Measurements from ENCODE around the gene RIMBP2. TPM values are rescaled to one million over a fixed set of nuclear protein-coding genes. Genes with fewer than 3 reads are reported as not detected.

Gene RIMBP2
- total RNA-seq, 1 donor from 2014 or later = 0.27 TPM

DNA sequence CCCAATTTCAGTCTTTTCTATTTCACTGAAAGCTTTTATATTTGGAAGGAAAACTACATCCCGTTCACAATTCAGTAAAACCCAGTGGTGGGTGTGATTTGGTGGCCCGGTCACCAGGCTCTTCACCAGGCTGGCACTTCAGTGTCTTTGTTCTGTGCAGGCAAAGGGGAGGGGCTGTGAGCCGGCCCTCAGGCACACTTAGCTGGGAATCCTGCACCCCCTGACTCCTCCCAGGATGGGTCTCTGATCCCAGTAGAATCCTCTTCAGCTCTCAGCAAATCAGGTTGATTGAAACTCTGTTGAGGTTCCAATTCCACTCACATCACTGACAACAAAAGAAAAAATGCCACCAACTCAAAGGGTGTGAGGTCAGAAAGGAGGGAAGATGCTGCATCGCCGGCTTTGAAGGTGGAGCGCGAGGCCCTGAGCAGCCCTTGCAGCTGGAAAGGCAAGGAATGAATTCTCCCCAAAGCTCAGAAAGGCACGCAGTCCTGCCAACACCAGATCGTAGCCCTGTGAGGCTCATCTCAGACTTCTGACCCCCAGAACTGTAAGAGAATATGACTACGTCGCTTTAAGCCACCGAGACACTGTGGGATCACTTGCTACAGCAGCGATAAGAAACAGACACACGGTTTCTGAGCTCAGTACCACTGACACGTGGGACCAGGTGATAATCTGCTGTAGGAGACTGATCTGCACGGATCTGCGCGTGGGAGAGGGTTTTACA lies 211.8 kb downstream of the RIMBP2 start:
- no peaks in the 10 kb centered on the region for H3K36me3 ChIP-seq
- no peak overlapping the region for H3K27ac ChIP-seq
- no peak overlapping the region for H3K4me3 ChIP-seq
- DNase-seq (no peak), ATAC-seq (no peak)
- H3K27me3 ChIP-seq (ENCODE audit: low read depth) = no peaks in the 10 kb centered on the region
- TF ChIP-seq, protein P1, sequence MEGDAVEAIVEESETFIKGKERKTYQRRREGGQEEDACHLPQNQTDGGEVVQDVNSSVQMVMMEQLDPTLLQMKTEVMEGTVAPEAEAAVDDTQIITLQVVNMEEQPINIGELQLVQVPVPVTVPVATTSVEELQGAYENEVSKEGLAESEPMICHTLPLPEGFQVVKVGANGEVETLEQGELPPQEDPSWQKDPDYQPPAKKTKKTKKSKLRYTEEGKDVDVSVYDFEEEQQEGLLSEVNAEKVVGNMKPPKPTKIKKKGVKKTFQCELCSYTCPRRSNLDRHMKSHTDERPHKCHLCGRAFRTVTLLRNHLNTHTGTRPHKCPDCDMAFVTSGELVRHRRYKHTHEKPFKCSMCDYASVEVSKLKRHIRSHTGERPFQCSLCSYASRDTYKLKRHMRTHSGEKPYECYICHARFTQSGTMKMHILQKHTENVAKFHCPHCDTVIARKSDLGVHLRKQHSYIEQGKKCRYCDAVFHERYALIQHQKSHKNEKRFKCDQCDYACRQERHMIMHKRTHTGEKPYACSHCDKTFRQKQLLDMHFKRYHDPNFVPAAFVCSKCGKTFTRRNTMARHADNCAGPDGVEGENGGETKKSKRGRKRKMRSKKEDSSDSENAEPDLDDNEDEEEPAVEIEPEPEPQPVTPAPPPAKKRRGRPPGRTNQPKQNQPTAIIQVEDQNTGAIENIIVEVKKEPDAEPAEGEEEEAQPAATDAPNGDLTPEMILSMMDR (IDR thresholded peaks at IDR 0.05) = no peak
- H3K9me3 ChIP-seq = no peaks in the 10 kb centered on the region
- intact Hi-C loops (cut with DNase I) = no loop called here
- no peaks in the 10 kb centered on the region for H3K4me1 ChIP-seq

DNA sequence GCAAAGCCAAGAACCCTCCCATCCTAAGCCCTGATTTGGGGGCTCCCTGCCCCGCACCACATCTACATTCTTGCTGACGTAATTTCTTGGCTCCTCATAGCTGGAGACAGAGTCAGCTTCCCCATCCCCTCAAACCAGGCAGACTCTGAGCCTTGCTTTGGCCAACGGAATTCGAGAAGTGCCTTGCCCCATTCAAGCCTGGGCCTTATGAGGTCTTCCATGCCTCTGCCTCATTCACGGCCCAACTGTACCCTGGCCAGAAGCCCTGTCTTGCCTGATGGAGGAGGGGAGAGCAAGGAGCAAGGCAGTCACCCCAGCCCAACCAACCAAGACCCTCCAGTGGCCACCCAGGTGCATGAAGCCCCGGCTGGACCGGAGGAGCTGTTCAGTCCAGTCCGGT lies 214.3 kb downstream of the RIMBP2 start:
- no peak overlapping the region for H3K27ac ChIP-seq
- intact Hi-C loops (cut with DNase I) = no loop called here
- TF ChIP-seq, protein P1 (IDR thresholded peaks at IDR 0.05) = no peak
- H3K27me3 ChIP-seq (ENCODE audit: low read depth) = no peaks in the 10 kb centered on the region
- ATAC-seq (no peak), DNase-seq (no peak)
- H3K36me3 ChIP-seq = no peaks in the 10 kb centered on the region
- no peaks in the 10 kb centered on the region for H3K9me3 ChIP-seq
- H3K4me1 ChIP-seq = no peaks in the 10 kb centered on the region
- no peak overlapping the region for H3K4me3 ChIP-seq

DNA sequence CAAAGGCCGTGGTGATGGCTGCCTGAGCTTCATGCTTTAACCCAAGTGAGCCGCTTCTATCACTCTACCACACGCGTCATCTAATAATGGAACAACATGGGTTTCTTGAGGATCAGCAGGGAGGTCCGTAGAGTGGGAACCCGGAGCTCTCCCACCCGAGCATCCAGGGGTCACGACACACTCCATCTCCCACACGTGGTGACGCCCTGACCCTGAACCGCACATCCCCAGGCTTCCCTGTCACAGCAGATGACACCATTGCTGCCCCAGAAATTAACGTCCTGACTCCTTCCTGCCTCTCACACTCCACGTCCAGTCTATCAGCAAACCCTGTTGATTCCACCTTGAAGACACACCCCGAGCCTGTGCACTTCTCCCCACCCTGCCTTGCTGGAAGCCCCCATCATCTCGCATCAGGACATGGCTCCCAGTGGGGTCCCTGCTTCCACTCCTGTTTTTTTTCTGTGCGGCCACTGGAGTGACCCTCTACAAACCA lies 215.2 kb downstream of the RIMBP2 start:
- Histone ChIP-seq H3K27me3 (ENCODE audit: low read depth) (no peaks in the 10 kb centered on the region), H3K36me3 (no peaks in the 10 kb centered on the region), H3K4me3 (no peak overlapping the region), H3K27ac (no peak overlapping the region), H3K9me3 (no peaks in the 10 kb centered on the region), H3K4me1 (no peaks in the 10 kb centered on the region)
- no peak for DNase-seq
- TF ChIP-seq, protein P1 (IDR thresholded peaks at IDR 0.05) = no peak
- no peak for ATAC-seq
- intact Hi-C loops (cut with DNase I) = no loop called here

DNA sequence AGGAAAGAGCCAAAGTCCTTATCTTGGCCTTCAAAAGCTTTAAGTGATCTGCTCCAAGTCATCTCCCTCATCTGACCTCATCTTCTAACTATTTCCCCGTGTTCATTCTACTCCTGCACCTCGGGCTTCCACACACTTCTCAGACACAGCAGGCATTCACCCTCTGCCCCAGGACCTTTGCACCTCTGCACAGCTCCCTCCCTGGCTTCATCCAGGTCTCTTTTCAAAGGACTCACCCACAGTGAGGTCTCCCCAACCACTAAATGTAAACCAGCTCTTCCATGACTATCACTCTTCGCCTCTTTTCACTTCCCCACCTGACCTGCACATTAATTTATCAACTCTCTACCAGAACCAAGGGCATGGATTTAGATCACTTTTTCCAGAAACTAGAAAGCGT lies 216.6 kb downstream of the RIMBP2 start:
- H3K27ac ChIP-seq = no peak overlapping the region
- intact Hi-C loops (cut with DNase I) = no loop called here
- H3K27me3 ChIP-seq (ENCODE audit: low read depth) = no peaks in the 10 kb centered on the region
- ATAC-seq (no peak), DNase-seq (no peak)
- no peaks in the 10 kb centered on the region for H3K36me3 ChIP-seq
- H3K4me3 ChIP-seq = no peak overlapping the region
- no peaks in the 10 kb centered on the region for H3K9me3 ChIP-seq
- H3K4me1 ChIP-seq = no peaks in the 10 kb centered on the region
- TF ChIP-seq, protein P1 (IDR thresholded peaks at IDR 0.05) = no peak

DNA sequence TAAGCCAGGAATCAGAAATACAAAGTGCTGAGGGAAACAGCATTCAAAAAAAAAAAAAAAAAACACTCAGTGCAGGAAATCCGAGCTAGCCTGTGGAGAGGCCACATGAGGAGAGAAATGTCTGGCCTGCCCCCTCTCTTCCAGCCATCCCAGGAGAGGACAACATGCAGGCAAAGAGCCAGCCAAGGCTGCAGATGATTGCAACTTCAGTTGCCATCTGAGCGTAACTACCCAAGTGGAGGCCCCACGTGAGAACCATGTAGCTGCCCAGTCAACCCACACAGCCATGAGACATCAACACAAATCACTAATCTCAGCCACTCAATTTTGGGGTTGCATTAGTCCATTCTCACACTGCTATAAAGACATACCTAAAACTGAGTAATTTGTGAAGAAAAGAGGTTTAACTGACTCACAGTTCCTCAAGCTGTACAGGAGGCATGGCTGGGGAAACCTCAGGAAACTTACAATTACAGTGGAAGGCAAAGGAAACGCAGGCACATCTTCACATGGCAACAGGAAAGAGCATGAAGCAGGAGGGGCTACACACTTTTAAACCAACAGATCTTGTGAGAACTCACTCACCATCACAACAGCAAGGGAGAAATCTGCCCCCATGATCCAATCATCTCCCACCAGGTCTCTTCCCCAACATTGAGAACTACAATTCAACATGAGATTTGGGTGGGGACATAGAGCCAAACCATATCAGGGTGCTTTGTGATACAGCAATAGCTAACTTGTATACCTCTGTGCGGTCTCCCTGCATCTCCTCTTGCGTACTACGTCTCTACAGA lies 217.3 kb downstream of the RIMBP2 start:
- TF ChIP-seq, protein P1 (IDR thresholded peaks at IDR 0.05) = no peak
- H3K27me3 ChIP-seq (ENCODE audit: low read depth) = no peaks in the 10 kb centered on the region
- no peaks in the 10 kb centered on the region for H3K36me3 ChIP-seq
- no peak overlapping the region for H3K27ac ChIP-seq
- no peak overlapping the region for H3K4me3 ChIP-seq
- intact Hi-C loops (cut with DNase I) = no loop called here
- no peaks in the 10 kb centered on the region for H3K4me1 ChIP-seq
- ATAC-seq (no peak), DNase-seq (no peak)
- H3K9me3 ChIP-seq = no peaks in the 10 kb centered on the region
